K562 (cell line): ENCODE measurements around the gene SLC4A9. TPM values are rescaled to one million over a fixed set of nuclear protein-coding genes. Genes with fewer than 3 reads are reported as not detected.

Source experiments
- ARID2 ChIP-seq: fragments of 450-650 bp; IDR thresholded peaks from 2 replicates; pipeline ENCODE4 v1.6.1; 2017; ENCODE audit warnings: antibody characterized with exemption, mild to moderate bottlenecking
- CHD4 ChIP-seq: fragments of 200-600 bp; sonication (generic); IDR thresholded peaks from 3 replicates; pipeline ENCODE4 v1.6.1; 2012; ENCODE audit warnings: low read depth, mild to moderate bottlenecking, mixed read lengths, low read length, inconsistent platforms; ENCODE audit not compliant: insufficient read depth, insufficient replicate concordance, poor library complexity, severe bottlenecking
- CREM ChIP-seq: IDR thresholded peaks from 2 replicates; pipeline ENCODE4 v1.6.1; 2014; ENCODE audit warnings: antibody characterized with exemption, low read depth
- HCFC1 ChIP-seq: IDR thresholded peaks from 2 replicates; pipeline ENCODE4 v1.6.1; 2012; ENCODE audit warnings: low read depth, low read length, improper control_type of control experiment
- HMGN3 ChIP-seq: IDR thresholded peaks from 2 replicates; pipeline ENCODE4 v1.6.1; 2011; ENCODE audit warnings: borderline replicate concordance, low read depth, mild to moderate bottlenecking, mixed read lengths, low read length; ENCODE audit not compliant: insufficient read length; ENCODE audit errors: extremely low read depth
- KLF16 ChIP-seq: IDR thresholded peaks from 2 replicates; pipeline ENCODE4 v1.6.1; 2016; ENCODE audit warnings: antibody characterized with exemption
- LCOR ChIP-seq: sonication (generic); formaldehyde crosslinking; IDR thresholded peaks from 2 replicates; pipeline ENCODE4 v1.8.0; 2022; ENCODE audit warnings: mild to moderate bottlenecking, missing genetic modification reagents
- NR3C1 ChIP-seq: sonication (generic); formaldehyde crosslinking; IDR thresholded peaks from 2 replicates; pipeline ENCODE4 v1.8.1; 2022; ENCODE audit warnings: missing genetic modification reagents
- POLR3G ChIP-seq: IDR thresholded peaks from 2 replicates; pipeline ENCODE4 v1.6.1; 2011; ENCODE audit not compliant: insufficient read length, insufficient replicate concordance; ENCODE audit errors: extremely low read depth
- SMAD4 ChIP-seq: fragments of 250-450 bp; sonication (Bioruptor Pico); conservative IDR thresholded peaks from 2 replicates; pipeline ENCODE4 v1.8.0; 2021; ENCODE audit warnings: inconsistent platforms, mild to moderate bottlenecking, moderate library complexity
- SMC3 ChIP-seq: conservative IDR thresholded peaks from 2 replicates; pipeline ENCODE4 v1.6.1; 2011; ENCODE audit warnings: low read depth, low read length, improper control_type of control experiment; ENCODE audit not compliant: insufficient read depth
- TEAD1 ChIP-seq, 2 experiments: fragments of 450-650 bp in 1 of 2; sonication (generic) in 1 of 2; formaldehyde crosslinking; IDR thresholded peaks; 2 replicates each; pipeline versions ENCODE4 v1.4.0 to v1.8.0; 2020 to 2022; ENCODE audit warnings: mild to moderate bottlenecking in 2 of 2, missing genetic modification reagents in 1 of 2
- ZNF263 ChIP-seq: sonication (generic); formaldehyde crosslinking; IDR thresholded peaks from 2 replicates; pipeline ENCODE4 v1.8.0; 2022; ENCODE audit warnings: mild to moderate bottlenecking, missing genetic modification reagents, borderline replicate concordance
- ZNF282 ChIP-seq: sonication (generic); formaldehyde crosslinking; IDR thresholded peaks from 2 replicates; pipeline ENCODE4 v1.8.1; 2023; ENCODE audit warnings: missing genetic modification reagents
- polyA plus RNA-seq, 8 experiments: library from polyadenylated mRNA; depleted of rRNA in 4 of 8; stranded (reverse) in 5 of 8; unstranded in 3 of 8; fragments of >200 nt; fragmentation: Nextera tagmentation in 2 of 8; fragmentation: Illumina TruSeq in 1 of 8; extraction: Ambion mirVana in 2 of 8; extraction: Trizol in 1 of 8; gene quantifications; 2 replicates each; pipeline versions ENCODE4 v1.2.1 to v1.2.3, GENCODE V29; 2011 to 2014; ENCODE audit warnings: inconsistent platforms in 1 of 8, missing spikeins in 1 of 8
- total RNA-seq, 7 experiments: library from RNA; depleted of rRNA in 6 of 7; stranded (reverse); fragments of >200 nt in 6 of 7; fragmentation: Illumina TruSeq in 2 of 7; extraction: Trizol in 2 of 7; gene quantifications; 2 replicates each; pipeline versions ENCODE4 v1.2.1 to v1.2.3, GENCODE V29; 2011 to 2021; ENCODE audit warnings: low replicate concordance in 1 of 7
- TF ChIP-seq, protein P1 (sequence below), 2 experiments: IDR thresholded peaks; 2 replicates each; pipeline ENCODE4 v1.6.1; 2012; ENCODE audit warnings: improper control_type of control experiment in 2 of 2, low read depth in 2 of 2, low read length in 2 of 2, borderline replicate concordance in 1 of 2
- TF ChIP-seq, protein P2 (sequence below): fragments of 250-450 bp; sonication (Bioruptor Pico); IDR thresholded peaks from 2 replicates; pipeline ENCODE4 v1.8.0; 2022; ENCODE audit warnings: moderate library complexity, mild to moderate bottlenecking, inconsistent platforms
- TF ChIP-seq, protein P3 (sequence below): sonication (generic); formaldehyde crosslinking; IDR thresholded peaks from 2 replicates; pipeline ENCODE4 v1.8.1; 2022; ENCODE audit warnings: missing genetic modification reagents
- TF ChIP-seq, protein P4 (sequence below), 2 experiments: IDR thresholded peaks in 1 of 2; conservative IDR thresholded peaks in 1 of 2; 2 replicates each; pipeline ENCODE4 v1.6.1; 2016; ENCODE audit warnings: low read depth in 2 of 2, mild to moderate bottlenecking in 1 of 2, missing compliant biosample characterization in 1 of 2, missing genetic modification characterization in 1 of 2, moderate library complexity in 1 of 2

The SLC4A9 gene
- total and polyA plus RNA-seq, 9 of the 15 experiments (the other 6 are each of a cell fraction or from before 2014, with no cell fraction given), result 0.05 to 0.13 TPM; not detected in 7

DNA sequence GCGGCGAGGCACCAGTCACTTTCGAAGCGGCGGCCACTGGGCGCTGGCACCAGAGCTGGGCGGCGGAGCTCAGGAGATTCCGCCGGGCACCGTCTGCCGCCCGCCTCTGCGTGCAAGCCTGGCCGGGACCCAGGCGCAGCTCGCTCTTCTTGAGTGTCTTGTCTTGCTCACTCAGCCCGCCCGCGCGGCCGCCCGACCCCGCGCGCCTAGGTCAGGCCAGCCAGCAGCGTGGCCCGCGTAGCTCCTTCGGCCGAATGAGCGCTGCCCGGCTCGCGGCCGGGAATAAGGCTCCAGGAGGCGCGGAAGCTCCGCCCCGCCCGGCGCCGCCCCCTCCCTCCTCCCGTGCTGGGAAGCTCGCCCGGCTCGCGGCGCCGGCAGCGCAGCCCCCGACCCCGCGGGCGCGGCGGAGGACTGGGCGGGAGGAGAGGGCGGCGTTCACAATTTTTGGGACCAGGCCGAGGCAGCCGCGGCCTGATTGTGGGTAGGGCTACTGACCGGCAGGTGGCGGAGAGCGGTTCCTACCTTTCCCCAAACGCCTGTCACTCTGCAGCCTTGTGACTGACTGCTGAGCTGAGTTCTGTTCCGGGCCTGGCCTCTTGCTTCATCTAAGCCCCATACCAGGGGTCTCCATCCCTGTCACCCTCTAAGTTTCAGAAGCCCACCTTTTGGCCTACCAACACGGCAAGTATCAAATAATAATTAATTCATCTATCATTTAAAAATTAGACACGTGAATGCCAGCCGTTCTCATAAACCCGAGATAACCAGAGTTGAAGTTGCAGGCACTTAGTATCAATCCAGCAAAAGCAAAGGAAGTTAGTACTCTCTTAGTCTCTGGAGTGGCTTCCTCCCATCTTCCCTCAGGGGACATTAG lies 13.4 kb upstream of the SLC4A9 start, which contains the start of gene HBEGF (continued):
- TF ChIP-seq, protein P1, sequence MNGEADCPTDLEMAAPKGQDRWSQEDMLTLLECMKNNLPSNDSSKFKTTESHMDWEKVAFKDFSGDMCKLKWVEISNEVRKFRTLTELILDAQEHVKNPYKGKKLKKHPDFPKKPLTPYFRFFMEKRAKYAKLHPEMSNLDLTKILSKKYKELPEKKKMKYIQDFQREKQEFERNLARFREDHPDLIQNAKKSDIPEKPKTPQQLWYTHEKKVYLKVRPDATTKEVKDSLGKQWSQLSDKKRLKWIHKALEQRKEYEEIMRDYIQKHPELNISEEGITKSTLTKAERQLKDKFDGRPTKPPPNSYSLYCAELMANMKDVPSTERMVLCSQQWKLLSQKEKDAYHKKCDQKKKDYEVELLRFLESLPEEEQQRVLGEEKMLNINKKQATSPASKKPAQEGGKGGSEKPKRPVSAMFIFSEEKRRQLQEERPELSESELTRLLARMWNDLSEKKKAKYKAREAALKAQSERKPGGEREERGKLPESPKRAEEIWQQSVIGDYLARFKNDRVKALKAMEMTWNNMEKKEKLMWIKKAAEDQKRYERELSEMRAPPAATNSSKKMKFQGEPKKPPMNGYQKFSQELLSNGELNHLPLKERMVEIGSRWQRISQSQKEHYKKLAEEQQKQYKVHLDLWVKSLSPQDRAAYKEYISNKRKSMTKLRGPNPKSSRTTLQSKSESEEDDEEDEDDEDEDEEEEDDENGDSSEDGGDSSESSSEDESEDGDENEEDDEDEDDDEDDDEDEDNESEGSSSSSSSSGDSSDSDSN (IDR thresholded peaks at IDR 0.05; ENCODE audit: borderline replicate concordance in 1 of 2, low read depth in 2 of 2, low read length in 2 of 2), result peak; percentile 79 to 95; a peak in 3 of 4 replicates
- TF ChIP-seq, protein P2, sequence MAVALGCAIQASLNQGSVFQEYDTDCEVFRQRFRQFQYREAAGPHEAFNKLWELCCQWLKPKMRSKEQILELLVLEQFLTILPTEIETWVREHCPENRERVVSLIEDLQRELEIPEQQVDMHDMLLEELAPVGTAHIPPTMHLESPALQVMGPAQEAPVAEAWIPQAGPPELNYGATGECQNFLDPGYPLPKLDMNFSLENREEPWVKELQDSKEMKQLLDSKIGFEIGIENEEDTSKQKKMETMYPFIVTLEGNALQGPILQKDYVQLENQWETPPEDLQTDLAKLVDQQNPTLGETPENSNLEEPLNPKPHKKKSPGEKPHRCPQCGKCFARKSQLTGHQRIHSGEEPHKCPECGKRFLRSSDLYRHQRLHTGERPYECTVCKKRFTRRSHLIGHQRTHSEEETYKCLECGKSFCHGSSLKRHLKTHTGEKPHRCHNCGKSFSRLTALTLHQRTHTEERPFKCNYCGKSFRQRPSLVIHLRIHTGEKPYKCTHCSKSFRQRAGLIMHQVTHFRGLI (CRISPR knock-in tag), result no peak
- TF ChIP-seq SMC3, result 0 out of 2 replicates have a peak, but pooled peaks have one; percentile 20
- TF ChIP-seq CREM, result peak; percentile 49; the same call in 1 of the 2 replicates
- TF ChIP-seq LCOR (CRISPR knock-in tag), result peak; percentile 61; the same call in 1 of the 2 replicates
- TF ChIP-seq KLF16, result no peak
- TF ChIP-seq, protein P3, sequence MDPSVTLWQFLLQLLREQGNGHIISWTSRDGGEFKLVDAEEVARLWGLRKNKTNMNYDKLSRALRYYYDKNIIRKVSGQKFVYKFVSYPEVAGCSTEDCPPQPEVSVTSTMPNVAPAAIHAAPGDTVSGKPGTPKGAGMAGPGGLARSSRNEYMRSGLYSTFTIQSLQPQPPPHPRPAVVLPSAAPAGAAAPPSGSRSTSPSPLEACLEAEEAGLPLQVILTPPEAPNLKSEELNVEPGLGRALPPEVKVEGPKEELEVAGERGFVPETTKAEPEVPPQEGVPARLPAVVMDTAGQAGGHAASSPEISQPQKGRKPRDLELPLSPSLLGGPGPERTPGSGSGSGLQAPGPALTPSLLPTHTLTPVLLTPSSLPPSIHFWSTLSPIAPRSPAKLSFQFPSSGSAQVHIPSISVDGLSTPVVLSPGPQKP (CRISPR knock-in tag), result no peak
- TF ChIP-seq HCFC1, result no peak
- no peak for TF ChIP-seq ARID2
- TF ChIP-seq NR3C1 (CRISPR knock-in tag), result no peak
- no peak for TF ChIP-seq POLR3G
- no peak for TF ChIP-seq ZNF282
- TF ChIP-seq CHD4, result no peak
- peak; percentile 25 for TF ChIP-seq HMGN3
- TF ChIP-seq ZNF263 (CRISPR knock-in tag), result peak; percentile 74; the same call in 1 of the 2 replicates
- TF ChIP-seq TEAD1 (CRISPR knock-in tag; IDR thresholded peaks at IDR 0.05), result 0 out of 4 replicates have a peak, but pooled peaks of 1 of the 2 experiments have one; percentile 11
- TF ChIP-seq, protein P4, sequence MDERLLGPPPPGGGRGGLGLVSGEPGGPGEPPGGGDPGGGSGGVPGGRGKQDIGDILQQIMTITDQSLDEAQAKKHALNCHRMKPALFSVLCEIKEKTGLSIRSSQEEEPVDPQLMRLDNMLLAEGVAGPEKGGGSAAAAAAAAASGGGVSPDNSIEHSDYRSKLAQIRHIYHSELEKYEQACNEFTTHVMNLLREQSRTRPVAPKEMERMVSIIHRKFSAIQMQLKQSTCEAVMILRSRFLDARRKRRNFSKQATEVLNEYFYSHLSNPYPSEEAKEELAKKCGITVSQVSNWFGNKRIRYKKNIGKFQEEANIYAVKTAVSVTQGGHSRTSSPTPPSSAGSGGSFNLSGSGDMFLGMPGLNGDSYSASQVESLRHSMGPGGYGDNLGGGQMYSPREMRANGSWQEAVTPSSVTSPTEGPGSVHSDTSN (CRISPR knock-in tag; IDR thresholded peaks at IDR 0.05; ENCODE audit: low read depth), result peak; percentile 85
- TF ChIP-seq, protein P4 (tag; conservative IDR thresholded peaks at IDR 0.05; ENCODE audit: low read depth), result peak; percentile 80
- TF ChIP-seq SMAD4, result 0 out of 2 replicates have a peak, but pooled peaks have one; percentile 26
